ENCODE measurements around the gene CACNA1B. TPM values are rescaled to one million over a fixed set of nuclear protein-coding genes. Genes with fewer than 3 reads are reported as not detected.
A peak's percentile ranks its signal among the peaks of the same experiment; 100 is the strongest.

CACNA1B gene
- total and polyA plus RNA-seq, 4 donors: 0.01 to 0.20 (median 0.09) TPM; not detected in 1

GRCh38 chr9:137860361-137860760 is 17.2 kb upstream of the CACNA1B start:
- H3K4me3 ChIP-seq: no peak overlapping the region
- no peaks in the 10 kb centered on the region for H3K36me3 ChIP-seq (ENCODE audit: control insufficient read depth in 4 of 4, insufficient read depth in 4 of 4, low read length in 4 of 4)
- 55 to 96% methylated on average over 1 of the region's 1 CpG for WGBS, 2 donors
- no peak for DNase-seq
- peaks cover 0 to 15% (median 8%) of the 10 kb centered on the region in 4 donors for H3K9me3 ChIP-seq (ENCODE audit: control insufficient read depth in 4 of 4, insufficient read depth in 3 of 4, low read length in 3 of 4)
- no peak for ATAC-seq (ENCODE audit: insufficient read depth, low FRiP score)
- peaks cover 0 to 2% (median 0%) of the 10 kb centered on the region in 3 donors for H3K27me3 ChIP-seq (ENCODE audit: control insufficient read depth in 3 of 3, insufficient read depth in 3 of 3, low read length in 2 of 3)
- no peak overlapping the region for H3K9ac ChIP-seq (ENCODE audit: insufficient read depth in 1 of 2, low read length in 2 of 2)
- TF ChIP-seq CTCF (IDR thresholded peaks at IDR 0.05; ENCODE audit: control extremely low read depth, extremely low read depth): no peak
- peaks cover 0 to 2% (median 0%) of the 10 kb centered on the region in 5 donors for H3K4me1 ChIP-seq (ENCODE audit: control insufficient read depth in 5 of 5, insufficient read depth in 5 of 5, low read length in 5 of 5)
- H3K27ac ChIP-seq (ENCODE audit: low read depth in 1 of 2, low read length in 1 of 2): no peak overlapping the region

DNA sequence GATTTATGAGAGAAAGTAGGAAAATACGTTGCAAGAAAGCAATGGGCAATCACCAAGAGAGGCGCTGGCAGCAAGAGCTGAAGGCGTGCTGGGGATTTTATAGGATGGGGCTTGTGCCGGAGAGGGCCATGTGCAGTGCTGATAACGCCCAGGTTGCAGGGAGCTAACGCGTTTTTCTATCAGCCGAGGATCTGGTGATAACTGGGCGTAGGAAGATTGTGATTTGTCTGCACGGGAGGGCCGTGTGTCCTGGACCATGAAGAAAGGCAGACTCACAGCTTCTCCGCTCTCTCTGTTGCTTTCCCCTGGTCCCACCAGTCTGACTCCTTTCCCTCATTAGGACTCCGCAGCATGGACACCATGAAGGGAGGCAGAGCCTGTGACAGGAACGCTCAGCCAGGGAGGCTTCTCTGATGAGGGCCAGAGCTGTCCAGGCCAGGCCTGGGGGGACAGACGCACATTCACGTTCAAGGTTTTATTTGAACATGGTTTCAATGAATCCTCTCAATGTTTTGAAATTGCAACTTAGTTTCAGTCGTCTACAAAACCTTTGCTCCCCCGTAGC is 11.9 kb upstream of the CACNA1B start:
- Histone ChIP-seq H3K27ac (ENCODE audit: low read depth in 1 of 2, low read length in 1 of 2) (no peak overlapping the region), H3K4me3 (no peak overlapping the region), H3K27me3 (ENCODE audit: control insufficient read depth in 3 of 3, insufficient read depth in 3 of 3, low read length in 2 of 3) (peaks cover 0 to 2% (median 0%) of the 10 kb centered on the region in 3 donors), H3K36me3 (ENCODE audit: control insufficient read depth in 4 of 4, insufficient read depth in 4 of 4, low read length in 4 of 4) (no peaks in the 10 kb centered on the region), H3K4me1 (ENCODE audit: control insufficient read depth in 5 of 5, insufficient read depth in 5 of 5, low read length in 5 of 5) (peaks cover 0 to 15% (median 0%) of the 10 kb centered on the region in 5 donors), H3K9ac (ENCODE audit: insufficient read depth in 1 of 2, low read length in 2 of 2) (no peak overlapping the region), H3K9me3 (ENCODE audit: control insufficient read depth in 4 of 4, insufficient read depth in 3 of 4, low read length in 3 of 4) (peaks cover 0 to 8% (median 0%) of the 10 kb centered on the region in 4 donors)
- TF ChIP-seq CTCF (IDR thresholded peaks at IDR 0.05; ENCODE audit: control extremely low read depth, extremely low read depth): no peak
- DNase-seq (peak in 1 of 3 donors; percentile 4), ATAC-seq (ENCODE audit: insufficient read depth, low FRiP score) (no peak)
- 68 to 80% methylated on average over 18 of the region's 18 CpGs for WGBS, 2 donors

DNA sequence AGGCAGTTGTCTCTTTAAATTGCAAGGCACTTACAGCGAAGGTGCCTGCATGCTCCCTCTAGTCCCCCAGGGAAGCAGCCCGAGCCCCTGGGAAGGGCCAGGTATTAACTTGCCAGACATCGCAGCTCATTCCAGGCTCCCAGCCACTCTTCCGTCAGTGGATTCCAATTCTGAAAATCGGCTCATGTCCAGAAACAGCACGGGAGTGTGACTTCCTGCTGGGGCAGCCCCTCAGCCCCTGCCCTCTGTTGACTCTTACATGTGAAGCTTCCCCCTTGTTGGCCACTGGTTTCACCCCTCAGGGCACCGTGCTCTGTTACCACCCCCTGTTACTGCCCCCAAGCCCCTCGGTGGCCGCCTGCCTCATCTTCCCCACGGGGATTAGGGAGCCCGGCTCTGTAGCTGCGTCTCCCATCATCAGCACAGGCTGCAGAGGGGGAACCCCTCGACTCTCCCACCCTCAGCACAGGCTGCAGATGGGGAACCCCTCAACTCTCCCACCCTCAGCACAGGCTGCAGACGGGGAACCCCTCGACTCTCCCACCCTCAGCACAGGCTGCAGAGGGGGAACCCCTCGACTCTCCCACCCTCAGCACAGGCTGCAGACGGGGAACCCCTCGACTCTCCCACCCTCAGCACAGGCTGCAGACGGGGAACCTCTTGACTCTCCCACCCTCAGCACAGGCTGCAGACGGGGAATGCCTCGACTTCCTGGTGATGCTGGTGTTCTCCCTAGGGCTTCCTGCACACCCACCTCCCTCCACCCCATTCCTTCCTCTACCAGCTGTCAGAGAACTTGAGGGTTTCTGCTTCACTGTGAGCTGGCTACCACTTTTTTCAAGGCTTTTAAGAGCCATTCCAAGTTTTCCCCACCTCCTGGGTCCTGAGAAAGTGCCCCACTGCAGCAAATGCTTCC is 11.1 kb upstream of the CACNA1B start:
- DNase-seq: peak in 2 of 3 donors; percentile 46 to 73
- Histone ChIP-seq H3K36me3 (ENCODE audit: control insufficient read depth in 4 of 4, insufficient read depth in 4 of 4, low read length in 4 of 4) (no peaks in the 10 kb centered on the region), H3K9me3 (ENCODE audit: control insufficient read depth in 4 of 4, insufficient read depth in 3 of 4, low read length in 3 of 4) (peaks cover 0 to 6% (median 0%) of the 10 kb centered on the region in 4 donors), H3K27me3 (ENCODE audit: control insufficient read depth in 3 of 3, insufficient read depth in 3 of 3, low read length in 2 of 3) (peaks cover 0 to 2% (median 0%) of the 10 kb centered on the region in 3 donors), H3K27ac (ENCODE audit: low read depth in 1 of 2, low read length in 1 of 2) (no peak overlapping the region), H3K4me3 (no peak overlapping the region), H3K9ac (ENCODE audit: insufficient read depth in 1 of 2, low read length in 2 of 2) (no peak overlapping the region), H3K4me1 (ENCODE audit: control insufficient read depth in 5 of 5, insufficient read depth in 5 of 5, low read length in 5 of 5) (peaks cover 0 to 15% (median 0%) of the 10 kb centered on the region in 5 donors)
- TF ChIP-seq CTCF (IDR thresholded peaks at IDR 0.05; ENCODE audit: control extremely low read depth, extremely low read depth): no peak
- ATAC-seq (ENCODE audit: insufficient read depth, low FRiP score): no peak
- 42 to 56% methylated on average over 21 of the region's 21 CpGs for WGBS, 2 donors

Measured in lung (tissue), 12 donors.